Right lobe of liver (tissue), 4 donors: ENCODE data around the gene PRMT7.

Experiments used
- POLR2A ChIP-seq: fragments of 450-650 bp; IDR thresholded peaks from one replicate; pipeline ENCODE4 v1.6.1; 2017; ENCODE audit warnings: antibody characterized with exemption, mild to moderate bottlenecking
- TF ChIP-seq, protein P1 (sequence below), 4 donors: fragments of 200-600 bp in 3 of 4; fragments of 450-650 bp in 1 of 4; IDR thresholded peaks; one replicate each; pipeline versions ENCODE4 v1.5.1 to v1.8.0; 2016 to 2022; ENCODE audit warnings: antibody characterized with exemption in 4 of 4, mild to moderate bottlenecking in 2 of 4
- donor health status: DM: no; HTN: no; CAD: no.
- donor health status: DM: no; HTN: no; CAD: no.
- donor health status: DM: no; HTN: yes; CAD: no.

DNA sequence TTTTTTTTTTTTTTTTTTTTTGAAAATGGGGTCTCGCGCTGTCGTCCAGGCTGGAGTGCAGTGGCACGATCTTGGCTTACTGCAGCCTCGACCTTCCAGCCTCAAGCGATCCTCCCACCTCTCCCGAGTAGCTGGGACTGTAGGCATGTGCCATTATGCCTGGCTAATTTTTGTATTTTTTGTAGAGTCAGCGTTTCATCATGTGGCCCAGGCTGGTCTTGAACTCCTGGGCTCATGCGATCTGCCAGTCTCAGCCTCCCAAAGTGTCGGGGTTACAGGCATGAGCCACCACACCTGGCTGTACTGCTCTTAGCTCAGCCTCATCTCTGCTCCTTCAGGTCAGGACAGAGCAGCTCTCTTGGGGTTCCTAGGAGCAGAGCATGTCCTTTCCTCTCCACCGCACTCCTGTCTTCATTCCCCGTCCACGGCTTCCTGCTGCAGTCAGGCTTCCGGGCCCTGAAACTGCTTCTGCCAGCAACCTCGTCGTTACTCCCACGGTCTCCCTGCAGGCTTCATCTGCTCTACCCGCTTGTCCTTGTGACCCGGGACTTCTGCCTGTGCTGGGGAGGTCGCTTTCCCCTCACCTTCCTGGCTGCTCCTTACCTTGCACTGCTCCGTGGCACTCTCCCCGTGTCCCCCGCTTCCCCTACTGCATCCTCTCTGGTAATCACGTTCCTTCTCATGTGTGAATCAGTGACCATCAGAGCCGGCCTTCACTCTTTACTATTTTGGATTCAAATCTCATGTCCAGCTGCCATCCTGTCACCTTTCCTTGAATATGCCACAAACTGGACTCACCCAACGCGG is 38.0 kb downstream of the PRMT7 start:
- TF ChIP-seq, protein P1, sequence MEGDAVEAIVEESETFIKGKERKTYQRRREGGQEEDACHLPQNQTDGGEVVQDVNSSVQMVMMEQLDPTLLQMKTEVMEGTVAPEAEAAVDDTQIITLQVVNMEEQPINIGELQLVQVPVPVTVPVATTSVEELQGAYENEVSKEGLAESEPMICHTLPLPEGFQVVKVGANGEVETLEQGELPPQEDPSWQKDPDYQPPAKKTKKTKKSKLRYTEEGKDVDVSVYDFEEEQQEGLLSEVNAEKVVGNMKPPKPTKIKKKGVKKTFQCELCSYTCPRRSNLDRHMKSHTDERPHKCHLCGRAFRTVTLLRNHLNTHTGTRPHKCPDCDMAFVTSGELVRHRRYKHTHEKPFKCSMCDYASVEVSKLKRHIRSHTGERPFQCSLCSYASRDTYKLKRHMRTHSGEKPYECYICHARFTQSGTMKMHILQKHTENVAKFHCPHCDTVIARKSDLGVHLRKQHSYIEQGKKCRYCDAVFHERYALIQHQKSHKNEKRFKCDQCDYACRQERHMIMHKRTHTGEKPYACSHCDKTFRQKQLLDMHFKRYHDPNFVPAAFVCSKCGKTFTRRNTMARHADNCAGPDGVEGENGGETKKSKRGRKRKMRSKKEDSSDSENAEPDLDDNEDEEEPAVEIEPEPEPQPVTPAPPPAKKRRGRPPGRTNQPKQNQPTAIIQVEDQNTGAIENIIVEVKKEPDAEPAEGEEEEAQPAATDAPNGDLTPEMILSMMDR (IDR thresholded peaks at IDR 0.05) = no peak
- TF ChIP-seq POLR2A = no peak
